Measurements from ENCODE around the gene SDHB.

- TF ChIP-seq CHD4 (IDR thresholded peaks at IDR 0.05; ENCODE audit: borderline replicate concordance, low read length) (no peak), CCDC6 (CRISPR knock-in tag; IDR thresholded peaks at IDR 0.05) (no peak)
Observed at GRCh38 chr1:17027900-17028299, 25.9 kb downstream of the SDHB start.

Measured in HepG2 (cell line).